ENCODE data around the gene AURKB.

GRCh38 chr17:8164815-8165131 lies 45.6 kb downstream of the AURKB start:
- TF ChIP-seq MAFK (IDR thresholded peaks at IDR 0.05; ENCODE audit: low read depth, low read length) (no peak), SMC3 (IDR thresholded peaks at IDR 0.05; ENCODE audit: low read depth, low read length) (no peak)
- TF ChIP-seq, protein P1, sequence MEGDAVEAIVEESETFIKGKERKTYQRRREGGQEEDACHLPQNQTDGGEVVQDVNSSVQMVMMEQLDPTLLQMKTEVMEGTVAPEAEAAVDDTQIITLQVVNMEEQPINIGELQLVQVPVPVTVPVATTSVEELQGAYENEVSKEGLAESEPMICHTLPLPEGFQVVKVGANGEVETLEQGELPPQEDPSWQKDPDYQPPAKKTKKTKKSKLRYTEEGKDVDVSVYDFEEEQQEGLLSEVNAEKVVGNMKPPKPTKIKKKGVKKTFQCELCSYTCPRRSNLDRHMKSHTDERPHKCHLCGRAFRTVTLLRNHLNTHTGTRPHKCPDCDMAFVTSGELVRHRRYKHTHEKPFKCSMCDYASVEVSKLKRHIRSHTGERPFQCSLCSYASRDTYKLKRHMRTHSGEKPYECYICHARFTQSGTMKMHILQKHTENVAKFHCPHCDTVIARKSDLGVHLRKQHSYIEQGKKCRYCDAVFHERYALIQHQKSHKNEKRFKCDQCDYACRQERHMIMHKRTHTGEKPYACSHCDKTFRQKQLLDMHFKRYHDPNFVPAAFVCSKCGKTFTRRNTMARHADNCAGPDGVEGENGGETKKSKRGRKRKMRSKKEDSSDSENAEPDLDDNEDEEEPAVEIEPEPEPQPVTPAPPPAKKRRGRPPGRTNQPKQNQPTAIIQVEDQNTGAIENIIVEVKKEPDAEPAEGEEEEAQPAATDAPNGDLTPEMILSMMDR (conservative IDR thresholded peaks at IDR 0.05; ENCODE audit: low read depth, low read length), result no peak
